ENCODE data around the gene EFCAB12. TPM values are rescaled to one million over a fixed set of nuclear protein-coding genes. Genes with fewer than 3 reads are reported as not detected.

EFCAB12 gene
- total and polyA plus RNA-seq, 2 of the 8 experiments (the other 6 are each of a cell fraction or from before 2014, with no cell fraction given) = 0.60 to 0.99 TPM

DNA sequence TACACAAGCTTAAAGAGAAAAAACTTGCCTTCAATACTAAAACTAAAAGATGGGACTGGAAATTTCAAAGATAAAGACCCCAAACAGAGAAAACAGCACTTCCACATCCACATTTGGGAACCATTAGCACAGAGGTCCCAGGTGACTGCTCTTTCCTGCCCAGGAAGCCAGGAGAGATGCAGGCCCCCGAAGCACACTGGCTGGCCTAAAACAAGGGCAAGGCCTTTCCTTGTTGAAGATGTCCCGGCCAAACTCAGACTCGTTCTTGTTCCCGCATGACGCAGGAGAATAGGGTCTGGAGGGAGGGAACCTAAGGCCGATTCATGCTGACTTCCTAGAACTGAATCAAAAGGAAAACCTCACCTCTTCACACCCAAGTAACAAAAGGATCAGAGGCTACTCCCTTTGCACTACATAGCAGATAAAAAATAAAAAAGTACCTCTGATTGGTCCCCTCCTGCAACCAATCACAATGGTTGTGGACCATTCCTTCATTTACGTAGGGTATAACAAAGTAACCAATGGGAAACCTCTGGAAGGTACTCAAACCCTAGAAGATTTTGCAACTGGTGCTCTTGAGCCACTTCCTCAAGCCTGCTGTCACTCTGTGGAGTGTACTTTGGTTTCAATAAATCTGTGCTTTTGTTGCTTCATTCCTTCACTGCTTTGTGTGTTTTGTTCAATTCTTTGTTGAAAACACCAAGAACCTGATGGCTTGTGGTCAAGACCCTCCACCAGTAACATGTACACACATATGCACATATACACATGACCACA lies 48.7 kb downstream of the EFCAB12 start (continued):
- TF ChIP-seq CHD1 (IDR thresholded peaks at IDR 0.05; ENCODE audit: low read depth, low read length) (no peak), ZNF274 (IDR thresholded peaks at IDR 0.05; ENCODE audit: borderline replicate concordance, extremely low read depth, low read length) (no peak)
- TF ChIP-seq, protein P1, sequence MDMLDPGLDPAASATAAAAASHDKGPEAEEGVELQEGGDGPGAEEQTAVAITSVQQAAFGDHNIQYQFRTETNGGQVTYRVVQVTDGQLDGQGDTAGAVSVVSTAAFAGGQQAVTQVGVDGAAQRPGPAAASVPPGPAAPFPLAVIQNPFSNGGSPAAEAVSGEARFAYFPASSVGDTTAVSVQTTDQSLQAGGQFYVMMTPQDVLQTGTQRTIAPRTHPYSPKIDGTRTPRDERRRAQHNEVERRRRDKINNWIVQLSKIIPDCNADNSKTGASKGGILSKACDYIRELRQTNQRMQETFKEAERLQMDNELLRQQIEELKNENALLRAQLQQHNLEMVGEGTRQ (IDR thresholded peaks at IDR 0.05; ENCODE audit: low read length) = no peak

All from H1 (cell line).